Activated naive CD8-positive, alpha-beta T cell (primary cell): Measurements from ENCODE around the gene SERTAD2.
A peak's percentile ranks its signal among the peaks of the same experiment; 100 is the strongest.

ENCODE experiments used
- H3K27ac Mint-ChIP-seq: one replicate; pipeline ENCODE4 v1.8.0; 2021; ENCODE audit warnings: mixed read lengths
- H3K27me3 Mint-ChIP-seq: one replicate; pipeline ENCODE4 v1.8.0; 2021; ENCODE audit warnings: mixed read lengths
- H3K36me3 Mint-ChIP-seq: one replicate; pipeline ENCODE4 v1.8.0; 2021; ENCODE audit warnings: mixed read lengths
- H3K4me1 Mint-ChIP-seq: one replicate; pipeline ENCODE4 v1.8.0; 2021; ENCODE audit warnings: low read depth, mixed read lengths
- H3K4me3 Mint-ChIP-seq: one replicate; pipeline ENCODE4 v1.8.0; 2021; ENCODE audit warnings: mild to moderate bottlenecking, mixed read lengths
- H3K9me3 Mint-ChIP-seq: one replicate; pipeline ENCODE4 v1.8.0; 2021; ENCODE audit warnings: low read depth, mixed read lengths

SERTAD2 gene

GRCh38 chr2:64658269-64658668 is 4.6 kb upstream of the SERTAD2 start:
- Mint-ChIP-seq H3K9me3 (no peaks in the 10 kb centered on the region), H3K36me3 (no peaks in the 10 kb centered on the region), H3K27me3 (no peaks in the 10 kb centered on the region), H3K4me3 (no peak overlapping the region), H3K27ac (peak overlapping the region; percentile 70), H3K4me1 (peaks cover 70% of the 10 kb centered on the region)

GRCh38 chr2:64657411-64657810 is 3.7 kb upstream of the SERTAD2 start:
- peaks cover 69% of the 10 kb centered on the region for H3K4me1 Mint-ChIP-seq
- no peaks in the 10 kb centered on the region for H3K27me3 Mint-ChIP-seq
- peak overlapping the region; percentile 56 for H3K27ac Mint-ChIP-seq
- H3K4me3 Mint-ChIP-seq, result no peak overlapping the region
- H3K36me3 Mint-ChIP-seq, result no peaks in the 10 kb centered on the region
- H3K9me3 Mint-ChIP-seq, result no peaks in the 10 kb centered on the region

- Mint-ChIP-seq H3K27me3 (no peaks in the 10 kb centered on the region), H3K27ac (peak overlapping the region; percentile 23), H3K9me3 (no peaks in the 10 kb centered on the region), H3K4me3 (no peak overlapping the region), H3K36me3 (no peaks in the 10 kb centered on the region), H3K4me1 (peaks cover 70% of the 10 kb centered on the region)
Measured at GRCh38 chr2:64656379-64656778, 2.7 kb upstream of the SERTAD2 start.

GRCh38 chr2:64655873-64656272 is 2.2 kb upstream of the SERTAD2 start:
- Mint-ChIP-seq H3K27ac (peak overlapping the region; percentile 79), H3K4me3 (peak overlapping the region; percentile 83), H3K27me3 (no peaks in the 10 kb centered on the region), H3K9me3 (no peaks in the 10 kb centered on the region), H3K36me3 (no peaks in the 10 kb centered on the region), H3K4me1 (peaks cover 74% of the 10 kb centered on the region)

- H3K27me3 Mint-ChIP-seq, result no peaks in the 10 kb centered on the region
- no peaks in the 10 kb centered on the region for H3K9me3 Mint-ChIP-seq
- peak overlapping the region; percentile 83 for H3K4me3 Mint-ChIP-seq
- H3K36me3 Mint-ChIP-seq, result no peaks in the 10 kb centered on the region
- peaks cover 77% of the 10 kb centered on the region for H3K4me1 Mint-ChIP-seq
- peak overlapping the region; percentile 79 for H3K27ac Mint-ChIP-seq
Measured at GRCh38 chr2:64655018-64655664, 1.4 kb upstream of the SERTAD2 start.

GRCh38 chr2:64654063-64654811 is 524 bp upstream of the SERTAD2 start:
- no peaks in the 10 kb centered on the region for H3K36me3 Mint-ChIP-seq
- no peaks in the 10 kb centered on the region for H3K9me3 Mint-ChIP-seq
- H3K4me3 Mint-ChIP-seq, result peak overlapping the region; percentile 83
- peaks cover 79% of the 10 kb centered on the region for H3K4me1 Mint-ChIP-seq
- H3K27me3 Mint-ChIP-seq, result no peaks in the 10 kb centered on the region
- H3K27ac Mint-ChIP-seq, result peak overlapping the region; percentile 88

GRCh38 chr2:64652231-64653108 is 1.2 kb downstream of the SERTAD2 start:
- H3K27ac Mint-ChIP-seq, result peak overlapping the region; percentile 93
- no peaks in the 10 kb centered on the region for H3K27me3 Mint-ChIP-seq
- no peaks in the 10 kb centered on the region for H3K36me3 Mint-ChIP-seq
- peaks cover 75% of the 10 kb centered on the region for H3K4me1 Mint-ChIP-seq
- peak overlapping the region; percentile 87 for H3K4me3 Mint-ChIP-seq
- no peaks in the 10 kb centered on the region for H3K9me3 Mint-ChIP-seq

GRCh38 chr2:64651590-64651989 is 2.1 kb downstream of the SERTAD2 start:
- H3K4me3 Mint-ChIP-seq, result peak overlapping the region; percentile 87
- no peaks in the 10 kb centered on the region for H3K9me3 Mint-ChIP-seq
- no peaks in the 10 kb centered on the region for H3K36me3 Mint-ChIP-seq
- peak overlapping the region; percentile 93 for H3K27ac Mint-ChIP-seq
- no peaks in the 10 kb centered on the region for H3K27me3 Mint-ChIP-seq
- peaks cover 74% of the 10 kb centered on the region for H3K4me1 Mint-ChIP-seq

- Mint-ChIP-seq H3K4me3 (peak overlapping the region; percentile 35), H3K27ac (peak overlapping the region; percentile 58), H3K4me1 (peaks cover 74% of the 10 kb centered on the region)
Measured at GRCh38 chr2:64650722-64651338, 2.9 kb downstream of the SERTAD2 start.

GRCh38 chr2:64650296-64650695 is 3.4 kb downstream of the SERTAD2 start:
- no peaks in the 10 kb centered on the region for H3K27me3 Mint-ChIP-seq
- no peaks in the 10 kb centered on the region for H3K9me3 Mint-ChIP-seq
- H3K4me3 Mint-ChIP-seq, result no peak overlapping the region
- H3K36me3 Mint-ChIP-seq, result no peaks in the 10 kb centered on the region
- peaks cover 72% of the 10 kb centered on the region for H3K4me1 Mint-ChIP-seq
- H3K27ac Mint-ChIP-seq, result peak overlapping the region; percentile 58

More at GRCh38 chr2:64650722-64651338, 2.9 kb downstream of the SERTAD2 start:
- H3K27me3 Mint-ChIP-seq, result no peaks in the 10 kb centered on the region
- no peaks in the 10 kb centered on the region for H3K9me3 Mint-ChIP-seq
- H3K36me3 Mint-ChIP-seq, result no peaks in the 10 kb centered on the region

GRCh38 chr2:64649626-64650025 is 4.1 kb downstream of the SERTAD2 start:
- Mint-ChIP-seq H3K27me3 (no peaks in the 10 kb centered on the region), H3K4me3 (peak overlapping the region; percentile 59), H3K36me3 (no peaks in the 10 kb centered on the region), H3K9me3 (no peaks in the 10 kb centered on the region), H3K27ac (peak overlapping the region; percentile 82), H3K4me1 (peaks cover 72% of the 10 kb centered on the region)

- Mint-ChIP-seq H3K4me1 (peaks cover 77% of the 10 kb centered on the region), H3K36me3 (no peaks in the 10 kb centered on the region), H3K27me3 (no peaks in the 10 kb centered on the region), H3K4me3 (peak overlapping the region; percentile 32), H3K9me3 (no peaks in the 10 kb centered on the region), H3K27ac (peak overlapping the region; percentile 82)
Measured at GRCh38 chr2:64649013-64649484, 4.7 kb downstream of the SERTAD2 start.

GRCh38 chr2:64646007-64646880 is 7.5 kb downstream of the SERTAD2 start:
- peak overlapping the region; percentile 60 for H3K4me3 Mint-ChIP-seq
- H3K27ac Mint-ChIP-seq, result peak overlapping the region; percentile 22
- no peaks in the 10 kb centered on the region for H3K9me3 Mint-ChIP-seq
- H3K36me3 Mint-ChIP-seq, result peaks cover 2% of the 10 kb centered on the region
- H3K27me3 Mint-ChIP-seq, result no peaks in the 10 kb centered on the region
- H3K4me1 Mint-ChIP-seq, result peaks cover 87% of the 10 kb centered on the region
